Cardiac fibroblast (primary cell): ENCODE measurements around the gene AADACL4.
A peak's percentile ranks its signal among the peaks of the same experiment; 100 is the strongest.

ENCODE experiments used
- DNase-seq, 2 donors: peaks; one replicate each; pipeline versions ENCODE4 v3.0.0 to v3.0.0-alpha.2; 2010; ENCODE audit warnings: low read depth in 2 of 2
- H3K4me3 ChIP-seq, 2 donors: replicated peaks in 1 of 2; 1 replicate in 1 of 2; 2 replicates in 1 of 2; pipeline ENCODE4 v1.5.1; 2011; ENCODE audit warnings: low read depth in 2 of 2, low read length in 2 of 2, mild to moderate bottlenecking in 2 of 2, moderate library complexity in 1 of 2
- CTCF ChIP-seq: IDR thresholded peaks from one replicate; pipeline ENCODE4 v1.5.1; 2011; ENCODE audit warnings: low read depth, mild to moderate bottlenecking, low read length, inconsistent platforms

AADACL4 gene

DNA sequence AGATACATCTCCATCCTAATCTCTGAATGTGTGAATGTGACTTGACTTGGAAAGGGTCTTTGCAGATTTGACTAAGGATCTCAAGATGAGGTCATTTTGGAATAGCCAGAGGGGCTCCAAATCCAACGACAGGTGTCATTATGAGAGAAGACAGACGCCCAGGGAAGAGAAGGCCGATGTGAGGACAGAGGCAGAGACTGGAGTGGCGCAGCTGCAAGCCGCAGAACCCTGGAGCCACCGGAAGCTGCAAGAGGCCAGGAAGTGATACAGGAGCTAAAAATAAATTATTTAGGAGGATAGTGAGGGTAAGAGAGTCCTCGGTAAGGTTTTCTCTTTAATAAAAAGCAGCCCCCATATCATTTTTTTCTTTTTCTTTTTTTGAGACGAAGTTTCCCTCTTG lies 9.7 kb upstream of the AADACL4 start:
- peak in 1 of 2 donors; percentile 29 for DNase-seq
- no peak for TF ChIP-seq CTCF
- H3K4me3 ChIP-seq: no peak overlapping the region

- peak in 1 of 2 donors; percentile 31 for DNase-seq
- TF ChIP-seq CTCF: no peak
- no peak overlapping the region for H3K4me3 ChIP-seq
These were observed 9.1 kb upstream of the AADACL4 start for GRCh38 chr1:12634696-12635202.

DNA sequence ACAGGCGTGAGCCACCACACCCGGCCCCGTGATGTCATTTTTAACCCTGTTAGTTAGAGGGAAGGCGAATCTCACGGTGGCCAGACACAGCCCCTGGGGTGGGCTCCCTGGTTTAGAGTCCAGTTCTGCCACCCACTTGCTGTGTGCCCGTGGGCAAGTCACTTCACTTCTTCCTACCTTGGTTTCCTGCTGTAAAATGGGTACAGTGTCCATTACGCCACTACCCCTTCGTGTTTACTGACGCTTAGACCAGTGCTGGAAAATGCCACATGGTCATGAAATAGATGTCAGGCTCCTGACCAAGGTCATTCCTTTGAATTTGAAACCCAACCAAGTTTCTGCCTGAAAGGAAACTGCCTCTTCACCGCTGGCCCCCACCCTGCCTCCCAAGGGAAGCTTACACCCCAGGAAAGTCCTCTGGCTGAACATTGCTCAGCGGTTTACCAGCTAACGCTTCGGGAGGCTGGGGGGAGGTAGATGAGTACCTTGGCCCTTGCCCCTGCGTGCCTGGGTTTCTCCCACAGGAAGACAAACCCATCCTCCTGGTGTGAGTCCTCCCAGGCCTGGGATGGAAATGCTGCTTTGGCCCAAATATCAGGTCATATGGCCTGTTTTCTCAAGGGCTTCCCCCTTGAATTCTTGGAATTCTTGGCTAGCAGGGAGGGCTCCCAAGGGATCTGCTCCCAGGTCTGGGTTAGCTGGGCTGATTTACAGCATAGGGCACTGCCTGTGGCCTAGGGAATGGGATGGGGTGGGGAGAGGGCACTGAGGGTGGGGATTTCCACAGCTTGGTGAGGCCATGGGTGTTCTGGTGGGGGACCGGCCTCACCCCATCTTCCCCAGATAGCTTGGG lies 7.6 kb upstream of the AADACL4 start:
- H3K4me3 ChIP-seq: no peak overlapping the region
- DNase-seq: peak; percentile 95 to 96
- no peak for TF ChIP-seq CTCF

GRCh38 chr1:12637693-12638092 lies 6.2 kb upstream of the AADACL4 start:
- TF ChIP-seq CTCF: no peak
- H3K4me3 ChIP-seq: no peak overlapping the region
- DNase-seq: no peak

DNA sequence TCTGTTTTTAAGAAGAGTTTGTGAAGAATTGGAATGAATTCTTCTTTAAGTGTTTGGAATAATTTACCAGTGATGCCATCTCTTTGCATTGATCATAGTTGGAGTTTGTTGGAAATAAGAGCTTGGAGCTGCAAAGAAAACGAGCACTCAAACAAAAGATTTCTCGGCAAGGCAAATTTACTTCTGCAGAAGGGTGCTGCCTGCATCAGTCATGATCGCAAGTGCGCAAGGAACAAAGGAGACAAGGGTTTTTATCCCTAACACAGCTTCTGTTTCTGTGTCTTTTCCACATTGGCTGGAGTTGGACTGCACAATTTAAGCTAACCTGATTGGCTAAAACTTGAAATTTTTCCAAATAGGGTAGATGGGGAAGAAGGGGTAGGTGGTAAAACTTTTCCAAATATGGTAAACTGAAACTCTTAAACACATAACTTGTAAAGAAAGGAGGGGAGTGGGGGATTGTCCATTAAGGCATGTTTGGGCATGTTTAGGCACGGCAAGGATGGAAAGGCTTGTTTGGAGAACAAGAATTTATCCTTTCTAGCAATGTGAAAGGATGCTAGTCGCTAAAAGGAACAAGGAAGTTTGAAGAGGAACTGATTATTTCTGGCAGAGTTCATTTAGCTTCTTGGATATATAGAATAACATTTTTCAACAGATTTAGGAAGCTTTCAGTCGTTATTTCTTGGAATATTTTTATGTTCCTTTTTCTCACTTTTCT lies 3.5 kb upstream of the AADACL4 start:
- no peak for DNase-seq
- no peak for TF ChIP-seq CTCF
- H3K4me3 ChIP-seq: no peak overlapping the region

- H3K4me3 ChIP-seq: no peak overlapping the region
- no peak for TF ChIP-seq CTCF
These were observed 3.0 kb upstream of the AADACL4 start for GRCh38 chr1:12640958-12641272.

More at GRCh38 chr1:12640958-12641272, 3.0 kb upstream of the AADACL4 start:
- no peak for DNase-seq
